ENCODE results near the gene ALKBH4. TPM values are rescaled to one million over a fixed set of nuclear protein-coding genes. Genes with fewer than 3 reads are reported as not detected.

Gene ALKBH4
- total and polyA plus RNA-seq, 2 of the 4 experiments (the other 2 are of a cell fraction): 6.1 to 7.4 TPM

GRCh38 chr7:102426268-102427018 lies 38.2 kb downstream of the ALKBH4 start:
- H3K14ac ChIP-seq (replicated peaks; ENCODE audit: low read depth, low read length): no peak overlapping the region
- no peak overlapping the region for H2AFZ ChIP-seq (replicated peaks; ENCODE audit: low read length, poor library complexity)
- intact Hi-C loops (cut with micrococcal nuclease) (no loop called here), dilution Hi-C loops (cut with HindIII; ENCODE audit: low sequenced_read_pairs, unreplicated experiment) (no loop called here), in situ Hi-C loops (cut with MboI; ENCODE audit: low sequenced_read_pairs) (no loop called here)
- H3K9me1 ChIP-seq (ENCODE audit: insufficient read depth, low read length): no peaks in the 10 kb centered on the region
- 97% methylated on average over 5 of the region's 16 CpGs; no CpG with 5 or more reads in 1 of the 2 experiments for WGBS, 2 experiments (ENCODE audit: extremely low coverage in 2 of 2, insufficient read length in 1 of 2)
- POLR2A ChIA-PET (ENCODE audit: unreplicated experiment): no interaction called here
- no TSS peak for BruUV-seq (replicated peaks)
- no peak overlapping the region for H2BK20ac ChIP-seq (ENCODE audit: low read depth, low read length)
- H3K27me3 ChIP-seq (ENCODE audit: control insufficient read depth, insufficient read depth, low read length): no peaks in the 10 kb centered on the region
- H4K20me1 ChIP-seq (ENCODE audit: insufficient read depth, low read length): no peaks in the 10 kb centered on the region; the same call in 1 of the 2 replicates
- no peak overlapping the region for H2BK120ac ChIP-seq (ENCODE audit: low read depth, low read length)
- no peak overlapping the region for H2AK5ac ChIP-seq (ENCODE audit: low read depth, low read length)
- no peak overlapping the region for H3K4me2 ChIP-seq (ENCODE audit: low read depth, low read length)
- H3K56ac ChIP-seq (ENCODE audit: extremely low read depth, insufficient read depth, low read length): no peak overlapping the region
- CTCF ChIA-PET: no interaction called here
- no peak overlapping the region for H3K9ac ChIP-seq (ENCODE audit: low read depth, low read length)
- no peak for ATAC-seq (ENCODE audit: low read depth)
- no peak overlapping the region for H4K8ac ChIP-seq (ENCODE audit: low read depth in 2 of 2, low read length in 2 of 2)
- H2AK9ac ChIP-seq (replicated peaks; ENCODE audit: low read depth, low read length, poor library complexity): no peak overlapping the region
- TF ChIP-seq CTCF (conservative IDR thresholded peaks at IDR 0.05; ENCODE audit: low read depth, low read length) (no peak), MAZ (IDR thresholded peaks at IDR 0.05; ENCODE audit: borderline replicate concordance, low read depth, low read length) (no peak), RCOR1 (IDR thresholded peaks at IDR 0.05; ENCODE audit: insufficient replicate concordance, low read length) (no peak), CHD1 (IDR thresholded peaks at IDR 0.05; ENCODE audit: low read depth, low read length) (no peak), RAD21 (IDR thresholded peaks at IDR 0.05; ENCODE audit: low read length) (no peak), MXI1 (IDR thresholded peaks at IDR 0.05; ENCODE audit: borderline replicate concordance, low read depth, low read length) (no peak), BHLHE40 (IDR thresholded peaks at IDR 0.05; ENCODE audit: low read depth, low read length) (no peak), NFE2L2 (IDR thresholded peaks at IDR 0.05; ENCODE audit: low read depth, low read length) (no peak), CEBPB (IDR thresholded peaks at IDR 0.05; ENCODE audit: low read depth, low read length) (no peak), ELK1 (IDR thresholded peaks at IDR 0.05; ENCODE audit: borderline replicate concordance, low read depth, low read length) (no peak)
- TF ChIP-seq, protein P1, sequence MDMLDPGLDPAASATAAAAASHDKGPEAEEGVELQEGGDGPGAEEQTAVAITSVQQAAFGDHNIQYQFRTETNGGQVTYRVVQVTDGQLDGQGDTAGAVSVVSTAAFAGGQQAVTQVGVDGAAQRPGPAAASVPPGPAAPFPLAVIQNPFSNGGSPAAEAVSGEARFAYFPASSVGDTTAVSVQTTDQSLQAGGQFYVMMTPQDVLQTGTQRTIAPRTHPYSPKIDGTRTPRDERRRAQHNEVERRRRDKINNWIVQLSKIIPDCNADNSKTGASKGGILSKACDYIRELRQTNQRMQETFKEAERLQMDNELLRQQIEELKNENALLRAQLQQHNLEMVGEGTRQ (IDR thresholded peaks at IDR 0.05; ENCODE audit: low read depth, low read length): no peak
- no peaks in the 10 kb centered on the region for H3K9me3 ChIP-seq (ENCODE audit: control insufficient read depth, insufficient read depth, low read length)
- no peak overlapping the region for H3K23ac ChIP-seq (ENCODE audit: low read depth, low read length)
- H3K4me3 ChIP-seq (ENCODE audit: insufficient read depth, low read depth, low read length): no peak overlapping the region
- no peak overlapping the region for H2BK15ac ChIP-seq (ENCODE audit: low read depth, low read length)
- H2BK5ac ChIP-seq (ENCODE audit: low read depth, low read length, poor library complexity, severe bottlenecking): no peak overlapping the region
- no peak overlapping the region for H3K4ac ChIP-seq (ENCODE audit: low read depth, low read length)
- peaks cover 6 to 8% of the 10 kb centered on the region in 2 experiments; a peak in 2 of 4 replicates for H3K79me1 ChIP-seq (ENCODE audit: low read depth in 1 of 2, low read length in 2 of 2)
- no peak overlapping the region for H3K27ac ChIP-seq (ENCODE audit: insufficient read depth, low read length)
- H3K18ac ChIP-seq (ENCODE audit: low read depth, low read length): no peak overlapping the region
- H3K36me3 ChIP-seq (ENCODE audit: control insufficient read depth, insufficient read depth, low read length): peaks cover 34% of the 10 kb centered on the region
- no peak for DNase-seq
- H3K4me1 ChIP-seq (ENCODE audit: control insufficient read depth, insufficient read depth, low read length): no peaks in the 10 kb centered on the region
- no peak overlapping the region for H4K91ac ChIP-seq (ENCODE audit: insufficient read depth, low read depth, low read length)
- no peak overlapping the region for H4K5ac ChIP-seq (ENCODE audit: low read depth, low read length)
